OCI-LY1 (cell line): ENCODE data around the gene SLC47A1.

Source experiments
- EZH2 ChIP-seq: fragments of 200-600 bp; sonication (generic), shearing (Covaris generic); IDR thresholded peaks from 2 replicates; pipeline ENCODE4 v1.8.0; 2017; ENCODE audit warnings: borderline replicate concordance, mixed run types, mild to moderate bottlenecking, antibody characterized with exemption, low read length, moderate library complexity, mixed read lengths
- TF ChIP-seq, protein P1 (sequence below): fragments of 200-600 bp; sonication (generic), shearing (Covaris generic); IDR thresholded peaks from 2 replicates; pipeline ENCODE4 v1.5.1; 2017; ENCODE audit warnings: mild to moderate bottlenecking, antibody characterized with exemption, low read length, moderate library complexity, mixed read lengths

DNA sequence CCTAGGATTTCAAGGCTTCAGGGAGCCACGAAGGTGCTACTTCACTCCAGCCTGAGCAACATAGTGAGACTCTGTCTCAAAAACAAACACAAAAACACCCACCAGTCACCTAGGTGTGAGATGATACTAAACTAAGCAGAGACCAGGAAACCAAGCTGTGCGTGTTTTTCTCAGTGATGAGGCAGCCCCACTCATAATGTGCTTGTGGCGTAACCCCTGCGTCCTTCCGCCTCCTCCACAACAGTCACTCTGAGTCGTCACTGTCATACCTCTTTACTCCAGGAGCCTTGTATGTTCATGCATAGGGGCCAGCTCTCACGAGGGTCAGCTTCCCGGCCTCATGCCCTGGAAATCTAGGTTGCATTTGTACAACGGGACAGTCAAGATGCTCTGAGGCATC, 31.1 kb upstream of the SLC47A1 start:
- TF ChIP-seq, protein P1, sequence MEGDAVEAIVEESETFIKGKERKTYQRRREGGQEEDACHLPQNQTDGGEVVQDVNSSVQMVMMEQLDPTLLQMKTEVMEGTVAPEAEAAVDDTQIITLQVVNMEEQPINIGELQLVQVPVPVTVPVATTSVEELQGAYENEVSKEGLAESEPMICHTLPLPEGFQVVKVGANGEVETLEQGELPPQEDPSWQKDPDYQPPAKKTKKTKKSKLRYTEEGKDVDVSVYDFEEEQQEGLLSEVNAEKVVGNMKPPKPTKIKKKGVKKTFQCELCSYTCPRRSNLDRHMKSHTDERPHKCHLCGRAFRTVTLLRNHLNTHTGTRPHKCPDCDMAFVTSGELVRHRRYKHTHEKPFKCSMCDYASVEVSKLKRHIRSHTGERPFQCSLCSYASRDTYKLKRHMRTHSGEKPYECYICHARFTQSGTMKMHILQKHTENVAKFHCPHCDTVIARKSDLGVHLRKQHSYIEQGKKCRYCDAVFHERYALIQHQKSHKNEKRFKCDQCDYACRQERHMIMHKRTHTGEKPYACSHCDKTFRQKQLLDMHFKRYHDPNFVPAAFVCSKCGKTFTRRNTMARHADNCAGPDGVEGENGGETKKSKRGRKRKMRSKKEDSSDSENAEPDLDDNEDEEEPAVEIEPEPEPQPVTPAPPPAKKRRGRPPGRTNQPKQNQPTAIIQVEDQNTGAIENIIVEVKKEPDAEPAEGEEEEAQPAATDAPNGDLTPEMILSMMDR: no peak
- TF ChIP-seq EZH2: no peak
